GM18499 (cell line): ENCODE measurements around the gene MAP2K7.
"Not testable (repeated sequence)": the region's sequence is repeated elsewhere in the genome, so short reads cannot be mapped to it uniquely, and the experiment has no call there.

ENCODE experiments used
- ATAC-seq: cut with Tn5 transposase; IDR thresholded peaks from one replicate; pipeline ENCODE4 v1.9.1; 2021; ENCODE audit warnings: moderate number of reproducible peaks; ENCODE audit not compliant: insufficient read depth, unreplicated experiment

MAP2K7 gene

DNA sequence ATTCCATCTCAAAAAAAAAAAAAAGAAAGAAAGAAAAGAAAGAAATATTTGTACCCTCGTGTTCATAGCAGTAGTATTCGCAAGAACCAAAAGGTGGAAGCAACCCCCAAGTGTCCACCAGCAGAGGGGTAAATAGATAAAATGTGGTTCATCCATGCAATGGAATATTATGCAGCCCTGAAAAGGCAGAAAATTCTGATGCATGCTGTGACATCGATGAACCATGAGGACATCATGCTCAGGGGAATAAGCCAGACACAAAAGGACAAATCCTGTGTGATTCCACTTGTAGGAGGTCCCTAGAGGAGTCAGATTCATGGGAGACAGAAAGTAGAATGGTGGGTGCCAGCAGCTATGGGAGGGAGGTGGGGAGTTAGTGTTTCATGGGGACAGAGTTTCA, 21.8 kb upstream of the MAP2K7 start:
- no peak for ATAC-seq

DNA sequence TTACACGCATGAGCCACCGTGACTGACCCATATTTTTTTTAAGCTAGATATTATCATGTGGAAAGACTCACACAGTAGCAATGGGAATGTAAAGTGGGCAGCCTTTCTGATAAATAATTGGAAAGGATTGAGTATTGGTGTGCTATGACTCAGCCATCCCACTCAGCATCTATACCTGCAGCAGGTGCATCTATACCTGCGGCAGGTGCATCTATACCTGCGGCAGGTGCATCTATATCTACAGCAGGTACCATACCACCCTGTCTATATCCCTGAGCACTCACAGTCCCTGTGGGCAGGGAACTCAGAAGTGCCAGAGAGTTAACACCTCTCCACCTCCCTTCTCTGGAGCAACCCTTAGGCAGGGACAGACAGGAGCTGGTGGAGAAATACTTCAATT, 20.6 kb upstream of the MAP2K7 start:
- no peak for ATAC-seq

DNA sequence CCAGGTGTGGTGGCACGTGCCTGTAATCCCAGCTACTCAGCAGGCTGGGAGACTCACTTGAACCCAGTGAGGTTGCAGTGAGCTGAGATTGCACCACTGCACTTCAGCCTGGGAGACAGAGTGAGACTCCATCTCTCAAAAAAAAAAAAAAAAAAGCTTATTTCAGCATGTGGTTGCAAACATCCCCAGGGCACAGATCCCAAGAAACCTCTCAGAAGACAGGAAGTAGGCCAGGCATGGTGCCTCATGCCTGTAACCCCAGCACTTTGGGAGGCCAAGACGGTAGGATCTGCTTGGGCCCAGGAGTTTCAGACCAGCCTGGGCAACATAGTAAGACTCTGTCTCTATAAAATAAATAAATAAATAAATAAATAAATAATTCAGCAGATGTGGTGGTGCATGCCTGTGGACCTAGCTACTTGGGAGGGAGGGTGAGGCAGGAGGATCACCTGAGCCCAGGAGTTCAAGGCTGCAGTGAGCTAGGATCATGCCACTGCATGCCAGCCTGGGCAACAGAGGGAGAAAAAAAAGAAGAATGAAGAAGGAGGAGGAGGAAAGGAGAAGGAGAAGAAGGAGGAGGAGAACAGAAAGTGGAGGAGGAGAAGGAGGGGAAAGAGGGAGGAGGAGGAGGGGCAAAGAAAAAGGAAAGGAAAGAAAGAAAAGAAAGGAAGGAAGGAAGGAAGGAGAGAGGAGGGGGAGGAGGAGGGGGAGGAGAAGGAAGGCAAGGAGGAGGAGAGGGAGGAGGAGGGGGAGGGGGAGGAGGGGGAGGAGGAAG, 19.7 kb upstream of the MAP2K7 start:
- no peak for ATAC-seq

DNA sequence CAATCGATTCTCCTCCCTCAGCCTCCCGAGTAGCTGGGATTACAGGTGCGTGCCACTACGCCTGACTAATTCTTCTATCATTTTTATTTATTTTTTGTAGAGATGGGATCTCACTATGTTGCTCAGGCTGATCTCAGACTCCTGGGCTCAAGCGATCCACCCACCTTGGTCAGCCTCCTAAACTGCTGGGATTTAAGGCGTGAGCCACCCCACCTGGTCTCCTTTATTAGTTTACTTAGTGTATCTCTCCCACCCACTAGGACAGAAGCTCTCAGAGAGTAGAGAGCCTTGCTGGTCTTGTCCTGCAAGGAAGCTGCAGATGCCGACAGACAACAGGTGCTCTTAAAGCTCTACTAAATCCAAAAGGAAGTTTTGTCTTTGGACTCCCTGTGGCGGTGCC, 17.9 kb upstream of the MAP2K7 start:
- ATAC-seq, result no peak

DNA sequence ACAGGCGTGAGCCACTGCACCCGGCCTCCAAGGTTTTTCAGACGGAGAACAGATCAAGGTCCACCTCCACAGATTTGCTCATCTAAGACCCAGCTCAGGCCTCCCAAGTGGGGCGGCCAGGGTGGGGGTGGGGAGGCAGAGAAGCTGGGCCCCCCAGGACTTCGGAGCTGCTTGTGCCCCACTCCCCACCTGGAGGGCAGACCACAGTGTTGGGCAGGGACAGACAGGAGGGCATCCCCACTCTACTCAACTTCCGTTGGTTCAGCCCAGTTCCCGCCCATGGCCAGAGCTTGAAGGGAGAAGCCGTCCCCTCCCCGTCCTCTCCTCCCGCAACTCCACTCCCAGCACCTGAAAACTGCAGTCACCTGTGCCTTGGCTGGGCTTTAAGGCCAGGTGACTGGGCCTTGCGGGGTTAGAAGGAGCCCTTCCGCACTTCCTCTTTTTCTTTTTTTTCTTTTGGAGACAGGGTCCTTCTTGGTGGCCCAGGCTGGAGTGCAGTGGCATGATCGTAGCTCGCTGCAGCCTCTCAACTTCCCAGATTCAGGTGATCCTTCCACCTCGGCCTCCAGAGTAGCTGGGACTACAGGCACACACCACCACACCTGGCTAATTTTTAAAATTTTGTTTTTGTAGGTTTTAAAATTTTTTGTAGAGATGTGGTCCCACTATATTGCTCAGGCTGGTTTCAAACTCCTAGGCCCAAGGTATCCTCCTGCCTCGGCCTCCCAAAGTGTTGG, 16.1 kb upstream of the MAP2K7 start:
- no peak for ATAC-seq

DNA sequence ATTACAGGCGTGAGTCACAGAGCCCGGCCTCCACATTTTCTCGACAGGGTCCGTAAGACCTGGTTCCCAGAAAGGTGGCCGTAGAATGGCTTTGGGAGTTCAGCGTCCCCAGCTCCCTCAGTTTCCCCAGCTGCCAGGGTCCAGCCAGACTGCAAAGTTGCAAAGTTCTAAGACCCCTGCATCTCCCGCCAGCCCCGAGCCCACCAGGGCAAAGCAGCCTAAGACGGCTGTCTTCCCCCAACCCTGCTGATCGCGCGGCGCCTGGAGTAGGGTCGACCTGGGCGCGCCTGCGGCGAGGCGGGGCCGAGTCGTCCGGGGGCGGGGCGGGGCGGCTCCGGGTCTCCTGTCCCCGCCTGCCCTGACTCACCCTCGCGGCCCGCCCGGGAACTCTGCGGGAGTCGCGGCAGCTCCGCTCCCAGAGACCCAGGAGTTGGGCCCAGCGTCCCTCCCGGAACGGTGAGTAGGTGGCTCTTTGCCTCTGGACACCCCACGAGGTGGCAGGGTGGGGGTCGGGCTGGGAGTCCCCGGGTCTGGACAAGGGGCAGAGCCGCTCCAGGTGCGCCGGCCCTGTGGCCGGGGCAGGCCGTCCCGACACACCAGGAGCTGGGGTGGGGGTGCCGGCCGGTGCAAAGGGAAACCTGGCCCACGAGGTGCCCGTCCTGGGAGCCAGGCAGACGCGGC, 15.4 kb upstream of the MAP2K7 start, which contains the start of gene LRRC8E:
Gene LRRC8E, plus strand, starts transcription at position 366 of the 681 bp plus-strand sequence. CDS start 7,094 bp downstream, outside the sequence.
- no peak for ATAC-seq

- ATAC-seq, result no peak
Observed at GRCh38 chr19:7888826-7889217, 14.9 kb upstream of the MAP2K7 start.

- not testable (repeated sequence) for ATAC-seq
Observed at GRCh38 chr19:7893362-7894101, 10.1 kb upstream of the MAP2K7 start.

DNA sequence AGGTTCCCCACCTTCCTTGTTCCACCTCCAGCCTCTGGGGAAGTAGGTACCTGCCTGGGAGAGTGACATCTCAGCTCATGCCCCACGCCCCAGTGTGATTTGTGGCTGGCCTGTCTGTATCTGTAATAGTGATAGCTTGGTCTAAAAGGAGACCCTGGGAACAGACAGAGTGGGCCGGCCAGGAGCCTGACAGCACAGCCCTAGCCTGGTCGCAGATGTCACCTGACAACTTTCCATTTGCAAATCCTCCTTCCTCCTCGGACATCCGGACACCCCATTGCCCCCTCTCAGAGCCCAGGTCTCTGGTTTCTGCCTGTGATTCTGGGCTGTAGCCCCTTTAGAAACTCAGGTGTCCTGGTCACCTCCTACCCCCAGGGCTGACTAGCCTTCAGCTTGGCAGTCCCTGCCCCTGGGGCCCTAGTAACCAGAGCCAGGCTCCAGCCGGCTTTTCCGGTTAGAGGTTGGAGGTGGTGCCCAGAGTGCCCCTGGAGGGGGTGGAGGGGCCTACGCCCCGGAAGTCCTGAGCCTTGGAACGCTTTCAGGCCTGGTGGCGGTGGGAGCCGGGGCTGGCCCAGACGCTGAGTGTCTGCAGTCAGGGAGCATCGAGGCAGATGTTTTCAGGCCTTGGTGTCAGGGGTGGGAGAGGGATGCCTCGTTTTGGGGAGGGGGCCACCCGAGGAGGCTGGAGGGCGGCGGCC, 8.9 kb upstream of the MAP2K7 start:
- no peak for ATAC-seq

DNA sequence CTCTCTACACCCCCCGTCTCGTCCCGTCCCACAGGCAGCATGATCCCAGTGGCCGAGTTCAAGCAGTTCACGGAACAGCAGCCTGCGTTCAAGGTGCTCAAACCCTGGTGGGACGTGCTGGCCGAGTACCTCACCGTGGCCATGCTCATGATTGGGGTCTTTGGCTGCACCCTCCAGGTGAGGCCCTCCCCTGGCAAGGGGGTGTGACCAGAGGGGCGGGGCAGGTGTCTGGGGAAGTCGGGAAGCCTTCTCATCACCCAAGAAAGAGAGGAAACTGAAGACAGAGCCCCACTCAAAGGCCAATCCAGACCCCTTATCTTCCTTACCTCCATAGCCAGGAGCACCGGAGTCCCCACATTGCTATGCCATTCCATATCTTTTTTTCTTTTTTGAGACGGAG, 8.1 kb upstream of the MAP2K7 start:
- ATAC-seq, result no peak

GRCh38 chr19:7897292-7897691, 6.4 kb upstream of the MAP2K7 start:
- no peak for ATAC-seq

- ATAC-seq, result no peak
Observed at GRCh38 chr19:7898967-7899366, 4.7 kb upstream of the MAP2K7 start.

- ATAC-seq, result no peak
Observed at GRCh38 chr19:7899751-7900378, 3.8 kb upstream of the MAP2K7 start.

DNA sequence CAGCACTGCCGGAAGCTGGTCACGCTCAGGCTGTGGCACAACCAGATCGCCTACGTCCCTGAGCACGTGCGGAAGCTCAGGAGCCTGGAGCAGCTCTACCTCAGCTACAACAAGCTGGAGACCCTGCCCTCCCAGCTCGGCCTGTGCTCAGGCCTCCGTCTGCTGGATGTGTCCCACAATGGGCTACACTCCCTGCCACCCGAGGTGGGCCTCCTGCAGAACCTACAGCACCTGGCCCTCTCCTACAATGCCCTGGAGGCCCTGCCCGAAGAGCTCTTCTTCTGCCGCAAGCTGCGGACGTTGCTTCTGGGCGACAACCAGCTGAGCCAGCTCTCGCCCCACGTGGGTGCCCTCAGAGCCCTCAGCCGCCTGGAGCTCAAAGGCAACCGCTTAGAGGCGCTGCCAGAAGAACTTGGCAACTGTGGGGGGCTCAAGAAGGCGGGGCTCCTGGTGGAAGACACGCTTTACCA, 3.2 kb upstream of the MAP2K7 start:
- ATAC-seq, result no peak

DNA sequence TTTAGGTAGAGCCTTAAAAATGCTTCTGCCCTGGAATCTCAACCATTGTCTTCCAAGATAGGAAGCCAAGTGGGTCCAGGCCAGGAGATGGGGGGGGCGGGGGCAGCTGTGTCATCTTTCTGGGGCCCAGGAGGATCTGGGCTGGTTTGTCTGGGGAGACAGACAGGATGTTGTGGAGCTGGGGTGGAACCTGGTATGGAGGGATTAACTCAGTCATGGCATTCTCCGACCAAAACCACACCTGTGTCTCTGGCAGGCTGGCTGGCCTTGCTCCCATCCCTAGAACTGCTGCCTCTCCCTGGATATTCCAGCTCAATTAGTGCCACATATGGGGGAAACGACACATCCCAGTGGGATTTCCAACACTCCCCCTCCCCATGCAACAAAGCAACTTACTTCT, 2.7 kb upstream of the MAP2K7 start:
- no peak for ATAC-seq

DNA sequence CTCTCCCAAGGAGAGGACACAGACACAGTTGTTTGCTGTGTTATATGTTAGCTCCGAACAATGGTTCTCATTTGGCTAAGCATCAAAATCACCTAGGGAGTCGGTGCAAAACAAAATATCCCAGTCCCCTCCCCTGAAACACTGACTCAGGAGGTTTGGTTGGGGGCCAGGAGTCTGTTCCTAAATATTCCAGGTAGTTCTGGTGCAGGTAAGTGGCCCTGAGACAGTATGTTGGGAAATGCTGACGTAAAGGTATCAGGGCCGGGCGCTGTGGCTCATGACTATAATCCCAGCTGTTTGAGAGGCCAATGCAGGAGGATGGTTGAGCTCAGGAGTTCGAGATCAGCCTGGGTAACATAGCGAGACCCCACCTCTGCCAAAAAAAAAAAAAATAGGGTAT, 2.3 kb upstream of the MAP2K7 start:
- no peak for ATAC-seq

- ATAC-seq, result no peak
Observed at GRCh38 chr19:7902796-7903243, 857 bp upstream of the MAP2K7 start.

- ATAC-seq, result no peak
Observed at GRCh38 chr19:7904074-7905020, 670 bp downstream of the MAP2K7 start.
